SKM-1 treated with dmso at 0.1 percent for 144 hours (cell line): ENCODE results near the gene SLC6A6.
"Not testable (repeated sequence)": the region's sequence is repeated elsewhere in the genome, so short reads cannot be mapped to it uniquely, and the experiment has no call there.

Source experiments
- DNase-seq: peaks from one replicate; lab custom pipeline; 2025; ENCODE audit not compliant: unreplicated experiment; lab: John Stamatoyannopoulos, UW

Gene SLC6A6

DNA sequence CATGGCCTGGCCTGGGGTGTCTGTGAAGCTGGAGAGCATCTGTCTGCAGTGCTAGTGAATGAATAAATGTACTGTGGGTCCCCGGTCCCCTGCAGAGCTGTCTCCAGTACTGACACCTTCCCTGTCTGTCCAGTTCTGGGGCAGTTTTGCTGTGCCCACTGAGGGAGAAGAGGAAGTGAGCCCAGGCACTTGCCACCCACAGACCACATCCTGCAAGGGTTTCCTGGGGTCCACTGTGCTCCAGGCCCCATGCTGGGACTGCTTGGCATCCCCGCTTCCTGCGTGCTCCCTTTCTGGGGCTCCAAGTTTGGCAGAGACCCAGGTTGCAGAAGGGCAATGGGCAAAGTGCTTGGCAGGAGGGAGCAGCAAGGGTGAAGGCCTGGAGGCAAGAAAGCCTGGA lies 4.9 kb upstream of the SLC6A6 start:
- DNase-seq = peak; percentile 35

- no peak for DNase-seq
These were observed 4.2 kb upstream of the SLC6A6 start for GRCh38 chr3:14397940-14398796.

GRCh38 chr3:14398797-14399106 lies 3.7 kb upstream of the SLC6A6 start:
- DNase-seq = no peak

- DNase-seq = no peak
These were observed 608 bp upstream of the SLC6A6 start for GRCh38 chr3:14401692-14402303.

DNA sequence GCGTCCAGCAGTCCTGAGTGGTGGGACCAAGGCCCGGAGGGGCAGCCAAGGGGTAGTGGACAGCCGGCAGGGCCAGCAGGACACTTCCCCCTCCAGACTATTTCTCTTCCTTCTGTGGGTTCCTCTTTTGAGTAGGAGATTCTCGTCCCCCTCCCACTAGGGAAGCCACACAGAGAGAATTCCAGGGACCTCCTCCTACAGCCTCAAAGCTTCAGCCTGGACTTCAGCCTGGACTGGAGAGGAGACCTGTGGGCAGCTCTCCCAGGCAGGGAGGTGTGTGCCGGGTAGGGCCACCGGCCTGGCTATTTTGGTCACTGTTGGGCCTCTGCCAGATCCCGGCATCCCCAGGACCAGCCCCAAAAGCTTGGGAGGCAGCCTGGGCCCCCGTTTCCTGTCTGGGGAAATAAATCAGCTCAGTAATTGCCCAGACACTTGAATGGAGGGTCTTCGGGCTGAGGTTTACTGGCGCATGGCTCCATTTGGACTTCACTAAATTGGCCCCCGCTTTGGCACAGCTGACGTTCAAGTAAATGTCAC lies 1.3 kb downstream of the SLC6A6 start:
- DNase-seq = peak; percentile 60

DNA sequence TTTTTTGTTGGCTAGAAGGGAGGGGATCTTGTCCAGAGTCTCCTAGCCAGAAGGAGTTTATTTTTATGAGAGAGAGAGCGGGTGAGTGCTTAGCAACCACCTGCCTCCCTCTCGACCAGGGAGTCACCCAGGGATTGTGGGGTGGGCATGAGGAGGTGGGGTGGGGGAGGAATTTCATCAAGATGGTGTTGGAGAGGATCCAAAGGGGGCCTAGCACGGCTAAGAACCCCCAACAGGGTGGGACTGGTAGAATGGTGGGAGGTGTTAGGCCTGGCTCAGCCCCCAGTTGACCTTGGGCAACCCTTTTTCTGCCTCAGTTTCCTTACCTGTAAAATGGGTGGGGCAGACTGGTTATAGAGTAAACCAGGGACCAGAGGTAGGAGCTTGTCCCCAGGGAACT lies 1.8 kb downstream of the SLC6A6 start:
- no peak for DNase-seq

- DNase-seq = no peak
These were observed 2.4 kb downstream of the SLC6A6 start for GRCh38 chr3:14404631-14405359.

- DNase-seq = no peak
These were observed 3.2 kb downstream of the SLC6A6 start for GRCh38 chr3:14405360-14406238.

DNA sequence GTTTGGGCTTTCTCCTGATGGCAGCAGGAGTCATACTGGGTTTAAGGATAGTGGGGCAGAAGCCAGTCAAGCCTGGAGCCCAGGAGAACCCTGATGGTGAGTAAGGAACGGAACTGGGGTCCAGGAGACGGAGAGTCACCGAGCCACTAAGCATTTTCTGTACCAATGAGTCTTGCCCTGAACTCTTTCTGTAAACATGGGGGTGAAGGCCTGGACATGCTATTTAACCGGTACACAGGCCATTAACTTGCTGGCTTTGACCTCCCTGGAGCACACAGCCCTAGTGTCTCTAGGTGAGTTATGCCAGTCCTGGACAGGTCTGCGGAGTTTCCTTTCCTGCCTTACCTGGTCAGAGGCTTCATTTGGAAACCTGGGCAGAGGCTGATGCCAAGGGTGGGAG lies 3.9 kb downstream of the SLC6A6 start:
- DNase-seq = no peak

DNA sequence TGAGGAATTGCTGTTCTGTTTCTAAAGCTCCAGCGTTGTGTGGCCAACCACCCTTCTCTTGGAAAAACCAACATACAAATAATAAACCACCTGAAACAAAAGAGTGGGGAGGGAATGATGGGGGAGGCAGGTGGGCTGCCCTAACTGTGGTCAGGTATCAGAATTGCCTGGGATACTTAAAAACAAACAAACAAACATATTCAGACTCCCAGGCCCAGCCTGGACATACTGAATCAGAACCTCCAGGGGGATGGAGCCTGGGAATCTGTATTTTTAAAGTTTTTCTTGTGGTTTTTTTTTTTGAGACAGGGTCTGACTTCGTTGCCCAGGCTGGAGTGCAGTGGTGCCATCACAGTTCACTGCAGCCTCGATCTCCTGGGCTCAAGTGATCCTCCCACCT lies 4.4 kb downstream of the SLC6A6 start:
- no peak for DNase-seq

DNA sequence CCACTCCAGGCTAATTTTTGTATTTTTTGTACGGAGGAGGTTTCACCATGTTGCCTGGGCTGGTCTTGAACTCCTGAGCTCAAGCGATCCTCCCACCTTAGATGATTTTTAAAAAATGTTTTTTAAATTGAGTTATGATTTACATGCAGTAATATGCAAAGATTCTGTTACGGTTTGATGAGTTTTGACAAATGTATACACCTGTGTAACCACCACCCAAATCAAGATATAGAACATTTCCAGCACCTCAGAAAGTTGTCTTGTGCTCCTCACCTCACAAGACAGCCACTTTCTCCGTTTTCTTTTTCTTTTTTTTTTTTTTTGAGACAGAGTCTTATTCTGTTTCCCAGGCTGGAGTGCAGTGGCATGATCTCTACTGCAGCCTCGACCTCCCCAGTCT lies 4.8 kb downstream of the SLC6A6 start:
- no peak for DNase-seq

DNA sequence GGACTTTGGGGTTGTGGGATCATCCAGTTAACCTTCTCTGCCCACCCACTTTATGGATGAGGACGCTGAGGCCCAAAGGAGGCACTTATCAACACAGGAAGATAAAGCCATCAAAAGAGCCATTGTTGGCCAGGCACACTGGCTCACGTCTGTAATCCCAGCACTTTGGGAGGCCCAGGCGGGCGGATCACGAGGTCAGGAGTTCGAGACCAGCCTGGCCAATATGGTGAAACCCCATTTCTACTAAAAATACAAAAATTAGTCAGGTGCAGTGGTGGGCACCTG lies 7.3 kb downstream of the SLC6A6 start:
- not testable (repeated sequence) for DNase-seq

DNA sequence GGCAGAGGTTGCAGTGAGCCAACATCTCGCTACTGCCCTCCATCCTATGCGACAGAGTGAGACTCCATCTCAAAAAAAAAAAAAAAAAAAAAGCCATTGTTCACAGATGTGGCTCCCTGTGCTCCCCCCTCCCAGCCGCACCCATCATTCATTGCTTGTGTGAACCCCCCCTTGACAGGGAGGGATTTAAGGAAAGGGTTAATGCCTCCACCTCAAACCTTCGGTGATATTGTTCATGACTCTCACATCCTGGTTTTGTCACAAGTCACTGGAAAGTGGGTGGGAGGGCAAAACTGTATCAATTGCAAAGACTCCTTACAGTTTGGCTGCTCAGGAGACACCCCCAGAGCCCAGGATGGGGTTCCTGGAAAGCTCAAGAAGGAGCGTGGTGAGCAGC lies 7.7 kb downstream of the SLC6A6 start:
- no peak for DNase-seq

DNA sequence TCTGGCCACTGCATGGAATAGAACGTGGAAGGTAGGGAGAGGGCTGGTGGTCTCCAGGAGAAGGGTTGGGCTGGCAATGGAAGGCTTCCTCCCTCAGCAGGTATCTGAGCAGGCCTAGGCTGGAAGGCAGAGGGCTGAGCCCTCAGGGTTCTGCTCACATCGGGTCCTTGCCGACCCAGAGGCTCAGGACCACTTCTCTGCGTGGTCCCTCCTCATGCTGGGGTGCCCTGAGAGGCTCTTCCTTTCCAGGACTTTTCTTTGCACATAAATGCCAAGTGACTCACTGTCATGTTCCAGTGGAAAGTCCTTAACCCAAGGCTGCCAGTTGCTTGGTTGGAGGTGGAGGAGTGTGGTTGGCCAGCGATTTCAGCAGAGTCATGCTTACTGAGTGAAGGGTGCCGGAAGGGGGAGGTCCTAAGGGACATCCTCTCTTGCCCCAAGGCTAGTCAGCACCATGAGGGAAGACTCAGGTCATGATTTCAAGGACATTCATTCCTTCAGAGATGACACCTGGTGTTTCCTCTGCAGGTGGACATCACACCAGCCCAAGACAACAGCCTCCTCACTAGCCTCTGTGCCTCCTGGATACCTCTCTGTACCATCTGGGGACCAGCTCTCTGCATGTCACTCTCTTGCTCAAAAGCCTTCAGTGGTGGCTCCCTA lies 8.2 kb downstream of the SLC6A6 start:
- DNase-seq = peak; percentile 87

- DNase-seq = no peak
These were observed 8.7 kb downstream of the SLC6A6 start for GRCh38 chr3:14411166-14411526.

GRCh38 chr3:14411988-14412387 lies 9.6 kb downstream of the SLC6A6 start:
- no peak for DNase-seq

DNA sequence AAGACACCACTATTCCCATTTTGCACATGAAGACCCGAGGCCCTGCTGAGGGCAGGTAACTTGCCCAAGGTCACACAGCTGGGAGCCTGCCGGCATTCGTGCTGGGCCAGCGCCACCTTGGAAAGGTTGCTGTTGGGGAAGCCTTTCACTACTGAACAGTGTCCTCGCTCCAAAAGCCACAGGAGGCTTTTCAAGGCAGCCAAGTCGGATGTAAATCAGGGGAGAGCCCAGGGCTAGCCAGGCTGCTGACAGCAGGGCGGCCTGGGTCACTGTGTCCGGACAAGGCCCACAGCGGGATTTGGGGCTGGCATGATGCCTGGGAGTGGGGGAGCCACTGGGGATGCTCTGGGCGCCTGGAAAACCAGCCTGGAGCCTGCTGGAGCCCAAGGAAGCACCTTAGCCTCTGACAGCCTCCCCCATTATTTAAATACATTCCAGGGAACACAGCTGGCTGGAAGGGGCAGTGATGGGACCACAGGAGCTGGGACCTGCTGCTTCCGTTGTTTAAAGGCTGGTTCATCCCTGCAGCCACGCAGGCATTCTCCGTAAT lies 10.5 kb downstream of the SLC6A6 start:
- no peak for DNase-seq

DNA sequence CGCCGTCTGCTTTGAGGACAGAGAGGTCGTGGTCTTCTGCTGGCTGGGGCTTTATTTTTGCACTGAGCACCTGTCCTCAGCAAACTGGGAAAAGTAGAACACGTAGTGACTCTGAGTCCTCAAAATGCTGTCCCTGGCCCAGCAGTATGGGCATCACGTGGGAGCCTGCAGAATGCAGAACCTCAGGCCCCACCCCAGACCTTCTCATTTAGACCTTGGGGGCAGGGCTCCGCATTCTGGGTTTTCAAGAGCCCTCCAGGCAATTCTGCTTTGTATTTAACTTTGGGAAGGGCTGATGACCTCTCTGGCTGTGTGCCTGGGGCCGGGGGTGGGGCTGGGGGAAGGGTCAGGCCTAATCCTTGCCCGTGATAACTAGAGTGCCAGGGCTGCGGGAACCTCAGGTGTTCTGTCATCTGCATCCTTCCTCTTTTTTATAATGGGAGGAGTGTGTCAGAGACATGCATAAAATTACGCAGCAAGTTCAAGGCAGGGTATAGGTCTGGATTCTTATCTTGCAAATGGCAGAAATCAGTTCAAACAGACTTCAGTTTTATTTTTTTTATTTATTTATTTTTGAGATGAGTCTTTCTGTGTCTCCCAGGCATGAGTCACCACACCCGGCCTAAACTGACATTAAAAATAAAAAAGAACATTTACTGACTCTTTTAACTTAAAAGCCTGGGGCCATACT lies 11.1 kb downstream of the SLC6A6 start:
- no peak for DNase-seq

DNA sequence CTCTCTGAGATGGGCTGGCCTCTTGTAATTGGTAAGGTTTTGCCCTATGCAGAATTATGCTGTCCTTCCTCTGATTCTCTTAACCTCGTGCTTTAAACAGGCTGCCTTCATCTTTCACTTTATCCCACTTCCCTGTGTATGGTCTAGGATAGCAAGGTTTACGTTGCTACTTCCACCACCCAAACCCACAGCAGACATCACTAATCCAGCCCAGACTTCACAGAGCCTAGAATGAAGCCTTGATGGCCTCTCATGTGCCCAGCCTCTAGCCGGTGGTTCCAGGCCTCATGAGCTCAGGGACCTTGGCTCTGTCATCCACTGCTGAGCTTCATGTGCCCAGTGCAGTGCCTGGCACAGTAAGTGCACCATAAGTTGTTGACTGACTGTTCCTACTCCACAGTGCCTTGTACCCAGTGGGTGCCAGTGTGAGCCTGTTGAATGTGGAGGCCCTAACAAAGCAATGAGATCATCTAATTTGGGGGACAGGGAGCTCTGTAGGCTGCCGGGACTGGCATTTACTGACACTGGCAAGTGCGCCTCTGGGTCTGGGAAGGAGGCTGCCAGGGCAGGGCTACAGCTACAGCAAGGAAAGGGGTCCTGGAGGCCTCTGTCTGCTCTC lies 12.5 kb downstream of the SLC6A6 start:
- no peak for DNase-seq
